HepG2 (cell line): Measurements from ENCODE around the gene RPTOR. TPM values are rescaled to one million over a fixed set of nuclear protein-coding genes. Genes with fewer than 3 reads are reported as not detected.

ENCODE experiments used
- ATAC-seq: fragments of 200-7000 bp; cut with Tn5 transposase; 3 replicates; pipeline ENCODE4 v1.9.1; 2020; ENCODE audit warnings: mild to moderate bottlenecking, moderate library complexity
- BruUV-seq: library from RNA; stranded (reverse); fragments of 400-500 nt; replicated peaks from 2 replicates; lab custom pipeline; 2021; lab: Mats Ljungman, UMichigan
- CTCF ChIA-PET: fragments of 300-600 bp; formaldehyde crosslinking; extraction: SDS; loops from one replicate; lab custom pipeline; 2021; ENCODE audit warnings: low total read pairs, inconsistent platforms, low intra/inter-chr PET ratio; lab: Yijun Ruan, JAX
- POLR2A ChIA-PET: fragments of 350-600 bp; sonication (Branson Sonifier 250); formaldehyde crosslinking; loops from one replicate; lab custom pipeline; 2020; ENCODE audit warnings: antibody characterized with exemption, inconsistent platforms; lab: Yijun Ruan, JAX
- DNase-seq: peaks from one replicate; pipeline ENCODE4 v3.0.0-alpha.2; 2015; ENCODE audit warnings: low spot score
- FAIRE-seq: peaks from 3 replicates; lab custom pipeline; 2011; peaks lifted over from hg19 to GRCh38; lab: Jason Lieb, UNC
- H2AFZ ChIP-seq: one replicate; pipeline ENCODE4 v1.6.1; 2011; ENCODE audit warnings: low read length, inconsistent platforms
- H3K27ac ChIP-seq: fragments of 300-600 bp; 3 replicates; pipeline ENCODE4 v1.8.0; 2011; ENCODE audit warnings: mixed run types, mild to moderate bottlenecking, mixed read lengths, low read length, inconsistent platforms; ENCODE audit not compliant: insufficient read depth; ENCODE audit errors: extremely low read length
- H3K27me3 ChIP-seq, 2 experiments: fragments of 200-600 bp in 1 of 2; 2 replicates in 1 of 2; 3 replicates in 1 of 2; pipeline versions ENCODE4 v1.6.0 to v1.8.0; 2011; ENCODE audit warnings: low read length in 2 of 2, mild to moderate bottlenecking in 2 of 2, moderate library complexity in 2 of 2, inconsistent platforms in 1 of 2; ENCODE audit not compliant: insufficient read depth in 2 of 2, control insufficient read depth in 1 of 2
- H3K36me3 ChIP-seq, 2 experiments: fragments of 200-600 bp in 1 of 2; replicated peaks in 1 of 2; 2 replicates in 1 of 2; 3 replicates in 1 of 2; pipeline versions ENCODE4 v1.5.1 to v1.8.0; 2011; ENCODE audit warnings: low read length in 2 of 2, inconsistent platforms in 1 of 2; ENCODE audit not compliant: insufficient read depth in 2 of 2, control insufficient read depth in 1 of 2
- H3K4me1 ChIP-seq: 2 replicates; pipeline ENCODE4 v1.5.1; 2012; ENCODE audit warnings: low read length, inconsistent platforms; ENCODE audit not compliant: insufficient read depth
- H3K4me2 ChIP-seq: 2 replicates; pipeline ENCODE4 v1.6.0; 2011; ENCODE audit warnings: low read depth, low read length, inconsistent platforms
- H3K4me3 ChIP-seq, 3 experiments: fragments of 200-600 bp in 1 of 3; sonication (generic), shearing (Covaris generic) in 1 of 3; replicated peaks in 1 of 3; 2 replicates each; pipeline ENCODE4 v1.5.1; 2011 to 2016; ENCODE audit warnings: low read length in 3 of 3, inconsistent platforms in 2 of 3, low read depth in 2 of 3, mild to moderate bottlenecking in 2 of 3, control low read depth in 1 of 3, mixed read lengths in 1 of 3; ENCODE audit not compliant: insufficient read depth in 1 of 3
- H3K79me2 ChIP-seq: one replicate; pipeline ENCODE4 v1.6.1; 2011; ENCODE audit warnings: low read length, inconsistent platforms; ENCODE audit not compliant: insufficient read depth
- H3K9ac ChIP-seq: 2 replicates; pipeline ENCODE4 v1.6.0; 2011; ENCODE audit warnings: mild to moderate bottlenecking, low read depth, low read length, inconsistent platforms; ENCODE audit not compliant: insufficient read depth
- H3K9me3 ChIP-seq: 2 replicates; pipeline ENCODE4 v1.5.1; 2012; ENCODE audit warnings: mild to moderate bottlenecking, low read length
- H4K20me1 ChIP-seq: 2 replicates; pipeline ENCODE4 v1.6.0; 2011; ENCODE audit warnings: inconsistent platforms, mild to moderate bottlenecking, low read length, moderate library complexity; ENCODE audit not compliant: insufficient read depth
- ARID3A ChIP-seq: IDR thresholded peaks from 2 replicates; pipeline ENCODE4 v1.6.1; 2012; ENCODE audit warnings: low read depth, low read length, improper control_type of control experiment
- HINFP ChIP-seq: sonication (generic); formaldehyde crosslinking; IDR thresholded peaks from 2 replicates; pipeline ENCODE4 v1.4.0; 2020; ENCODE audit warnings: low read depth, mild to moderate bottlenecking, missing genetic modification reagents
- HNF4G ChIP-seq, 2 experiments: sonication (generic) in 1 of 2; formaldehyde crosslinking in 1 of 2; IDR thresholded peaks; 2 replicates each; pipeline versions ENCODE4 v1.4.0 to v1.6.1; 2011 to 2020; ENCODE audit warnings: borderline replicate concordance in 2 of 2, low read depth in 2 of 2, mild to moderate bottlenecking in 2 of 2, low read length in 1 of 2, missing genetic modification reagents in 1 of 2, moderate library complexity in 1 of 2
- SAFB2 ChIP-seq: sonication (generic); formaldehyde crosslinking; IDR thresholded peaks from 2 replicates; pipeline ENCODE4 v1.5.1; 2020; ENCODE audit warnings: missing genetic modification reagents, low read depth, mild to moderate bottlenecking, borderline replicate concordance
- SMAD9 ChIP-seq: sonication (generic); formaldehyde crosslinking; IDR thresholded peaks from 2 replicates; pipeline ENCODE4 v1.5.1; 2020; ENCODE audit warnings: mild to moderate bottlenecking, missing genetic modification reagents
- SP1 ChIP-seq, 2 experiments: fragments of 450-650 bp in 1 of 2; sonication (generic) in 1 of 2; formaldehyde crosslinking in 1 of 2; IDR thresholded peaks; 2 replicates each; pipeline versions ENCODE4 v1.4.0 to v1.6.1; 2016 to 2020; ENCODE audit warnings: missing genetic modification reagents in 1 of 2
- TFAP4 ChIP-seq: sonication (generic); IDR thresholded peaks from 2 replicates; pipeline ENCODE4 v1.6.1; 2016; ENCODE audit warnings: low read depth, borderline replicate concordance
- ZBTB43 ChIP-seq: sonication (generic); formaldehyde crosslinking; conservative IDR thresholded peaks from 2 replicates; pipeline ENCODE4 v1.4.0; 2020; ENCODE audit warnings: missing genetic modification reagents
- ZNF296 ChIP-seq: sonication (generic); formaldehyde crosslinking; conservative IDR thresholded peaks from 2 replicates; pipeline ENCODE4 v1.5.0; 2020; ENCODE audit warnings: mild to moderate bottlenecking, missing genetic modification reagents
- ZNF616 ChIP-seq: sonication (generic); formaldehyde crosslinking; IDR thresholded peaks from 2 replicates; pipeline ENCODE4 v1.5.0; 2020; ENCODE audit warnings: low read depth, mild to moderate bottlenecking, missing genetic modification reagents
- WGBS: methylation state at CpG from one replicate; pipeline ENCODE4 v1.1.6; 2017; ENCODE audit warnings: low lambda C conversion rate; 5-methylcytosine and 5-hydroxymethylcytosine counted together
- in situ Hi-C: cut with HindIII; loops from 2 replicates; pipeline ENCODE4 v1.10.0; 2017; ENCODE audit warnings: low pct_unique_long_range_greater_than_20kb; ENCODE audit not compliant: extremely low pct_ligation_motif_present
- intact Hi-C: fragments of 100-400 bp; cut with micrococcal nuclease; formaldehyde crosslinking; loops from one replicate; pipeline ENCODE4 v1.10.0; 2022; ENCODE audit not compliant: unreplicated experiment
- polyA plus RNA-seq, 8 experiments: library from polyadenylated mRNA; depleted of rRNA in 3 of 8; stranded (reverse) in 7 of 8; unstranded in 1 of 8; fragments of >200 nt; fragmentation: Illumina TruSeq in 4 of 8; extraction: Trizol in 4 of 8; gene quantifications; 2 replicates each; pipeline versions ENCODE4 v1.2.1 to v1.2.3, GENCODE V29; 2011 to 2016; ENCODE audit warnings: low read depth in 4 of 8, missing spikeins in 1 of 8, mixed read lengths in 1 of 8; ENCODE audit not compliant: insufficient read depth in 1 of 8
- total RNA-seq, 5 experiments: library from RNA; depleted of rRNA; stranded (reverse); fragments of >200 nt; fragmentation: Illumina TruSeq; extraction: Trizol; gene quantifications; 2 replicates each; pipeline ENCODE4 v1.2.3, GENCODE V29; 2016; ENCODE audit warnings: low read depth in 1 of 5
- TF ChIP-seq, protein P1 (sequence below): sonication (generic); formaldehyde crosslinking; IDR thresholded peaks from 2 replicates; pipeline ENCODE4 v1.4.0; 2020; ENCODE audit warnings: missing genetic modification reagents
- TF ChIP-seq, protein P2 (sequence below): sonication (generic); formaldehyde crosslinking; IDR thresholded peaks from 2 replicates; pipeline ENCODE4 v1.4.0; 2020; ENCODE audit warnings: missing genetic modification reagents
- TF ChIP-seq, protein P3 (sequence below): sonication (generic); formaldehyde crosslinking; IDR thresholded peaks from 2 replicates; pipeline ENCODE4 v1.4.0; 2020; ENCODE audit warnings: mild to moderate bottlenecking, missing genetic modification reagents

RPTOR gene
- total and polyA plus RNA-seq, 2 of the 13 experiments (the other 11 are each of a cell fraction or from before 2014, with no cell fraction given): 6.6 to 25.3 TPM

- ATAC-seq: no peak
- in situ Hi-C loops: no loop called here
- BruUV-seq: no TSS peak
- intact Hi-C loops: no loop called here
- DNase-seq: no peak
- no peak overlapping the region for H3K4me3 ChIP-seq
- H3K9ac ChIP-seq: no peak overlapping the region
- no peaks in the 10 kb centered on the region for H3K4me1 ChIP-seq
- CTCF ChIA-PET: no interaction called here
- no peaks in the 10 kb centered on the region for H3K27me3 ChIP-seq
- H4K20me1 ChIP-seq: no peaks in the 10 kb centered on the region
- 98% methylated on average over 13 of the region's 13 CpGs for WGBS
- H3K27ac ChIP-seq: no peak overlapping the region
- H2AFZ ChIP-seq: no peak overlapping the region
- no peaks in the 10 kb centered on the region for H3K9me3 ChIP-seq
- POLR2A ChIA-PET: no interaction called here
- no peak overlapping the region for H3K4me2 ChIP-seq
- no peak for FAIRE-seq
- H3K36me3 ChIP-seq: peaks cover 10 to 26% of the 10 kb centered on the region in 2 experiments; a peak in 3 of 5 replicates
- peaks cover 9% of the 10 kb centered on the region for H3K79me2 ChIP-seq
- TF ChIP-seq ZNF616 (CRISPR knock-in tag) (no peak), ARID3A (no peak), ZNF296 (CRISPR knock-in tag) (no peak), SP1 (IDR thresholded peaks at IDR 0.05) (no peak), SP1 (CRISPR knock-in tag; IDR thresholded peaks at IDR 0.05) (no peak), TFAP4 (no peak), ZBTB43 (CRISPR knock-in tag) (no peak), HNF4G (IDR thresholded peaks at IDR 0.05; ENCODE audit: borderline replicate concordance, low read depth, low read length) (no peak), HNF4G (CRISPR knock-in tag; IDR thresholded peaks at IDR 0.05; ENCODE audit: borderline replicate concordance, low read depth) (no peak), HINFP (CRISPR knock-in tag) (no peak), SMAD9 (CRISPR knock-in tag) (no peak), SAFB2 (CRISPR knock-in tag) (no peak)
- TF ChIP-seq, protein P1, sequence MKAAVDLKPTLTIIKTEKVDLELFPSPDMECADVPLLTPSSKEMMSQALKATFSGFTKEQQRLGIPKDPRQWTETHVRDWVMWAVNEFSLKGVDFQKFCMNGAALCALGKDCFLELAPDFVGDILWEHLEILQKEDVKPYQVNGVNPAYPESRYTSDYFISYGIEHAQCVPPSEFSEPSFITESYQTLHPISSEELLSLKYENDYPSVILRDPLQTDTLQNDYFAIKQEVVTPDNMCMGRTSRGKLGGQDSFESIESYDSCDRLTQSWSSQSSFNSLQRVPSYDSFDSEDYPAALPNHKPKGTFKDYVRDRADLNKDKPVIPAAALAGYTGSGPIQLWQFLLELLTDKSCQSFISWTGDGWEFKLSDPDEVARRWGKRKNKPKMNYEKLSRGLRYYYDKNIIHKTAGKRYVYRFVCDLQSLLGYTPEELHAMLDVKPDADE (CRISPR knock-in tag): no peak
- TF ChIP-seq, protein P2, sequence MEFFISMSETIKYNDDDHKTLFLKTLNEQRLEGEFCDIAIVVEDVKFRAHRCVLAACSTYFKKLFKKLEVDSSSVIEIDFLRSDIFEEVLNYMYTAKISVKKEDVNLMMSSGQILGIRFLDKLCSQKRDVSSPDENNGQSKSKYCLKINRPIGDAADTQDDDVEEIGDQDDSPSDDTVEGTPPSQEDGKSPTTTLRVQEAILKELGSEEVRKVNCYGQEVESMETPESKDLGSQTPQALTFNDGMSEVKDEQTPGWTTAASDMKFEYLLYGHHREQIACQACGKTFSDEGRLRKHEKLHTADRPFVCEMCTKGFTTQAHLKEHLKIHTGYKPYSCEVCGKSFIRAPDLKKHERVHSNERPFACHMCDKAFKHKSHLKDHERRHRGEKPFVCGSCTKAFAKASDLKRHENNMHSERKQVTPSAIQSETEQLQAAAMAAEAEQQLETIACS (CRISPR knock-in tag): no peak
- TF ChIP-seq, protein P3, sequence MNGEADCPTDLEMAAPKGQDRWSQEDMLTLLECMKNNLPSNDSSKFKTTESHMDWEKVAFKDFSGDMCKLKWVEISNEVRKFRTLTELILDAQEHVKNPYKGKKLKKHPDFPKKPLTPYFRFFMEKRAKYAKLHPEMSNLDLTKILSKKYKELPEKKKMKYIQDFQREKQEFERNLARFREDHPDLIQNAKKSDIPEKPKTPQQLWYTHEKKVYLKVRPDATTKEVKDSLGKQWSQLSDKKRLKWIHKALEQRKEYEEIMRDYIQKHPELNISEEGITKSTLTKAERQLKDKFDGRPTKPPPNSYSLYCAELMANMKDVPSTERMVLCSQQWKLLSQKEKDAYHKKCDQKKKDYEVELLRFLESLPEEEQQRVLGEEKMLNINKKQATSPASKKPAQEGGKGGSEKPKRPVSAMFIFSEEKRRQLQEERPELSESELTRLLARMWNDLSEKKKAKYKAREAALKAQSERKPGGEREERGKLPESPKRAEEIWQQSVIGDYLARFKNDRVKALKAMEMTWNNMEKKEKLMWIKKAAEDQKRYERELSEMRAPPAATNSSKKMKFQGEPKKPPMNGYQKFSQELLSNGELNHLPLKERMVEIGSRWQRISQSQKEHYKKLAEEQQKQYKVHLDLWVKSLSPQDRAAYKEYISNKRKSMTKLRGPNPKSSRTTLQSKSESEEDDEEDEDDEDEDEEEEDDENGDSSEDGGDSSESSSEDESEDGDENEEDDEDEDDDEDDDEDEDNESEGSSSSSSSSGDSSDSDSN (CRISPR knock-in tag): no peak
Measured at GRCh38 chr17:80727409-80727755, 182.7 kb downstream of the RPTOR start.
